Nucleus accumbens (tissue), 56 donors: Measurements from ENCODE around the gene CDC25A.
"Not testable (repeated sequence)": the region's sequence is repeated elsewhere in the genome, so short reads cannot be mapped to it uniquely, and the experiment has no call there.

ENCODE experiments used
- DNase-seq, 56 donors: peaks; one replicate each; lab custom pipeline; 2025; lab: John Stamatoyannopoulos, UW

The CDC25A gene

DNA sequence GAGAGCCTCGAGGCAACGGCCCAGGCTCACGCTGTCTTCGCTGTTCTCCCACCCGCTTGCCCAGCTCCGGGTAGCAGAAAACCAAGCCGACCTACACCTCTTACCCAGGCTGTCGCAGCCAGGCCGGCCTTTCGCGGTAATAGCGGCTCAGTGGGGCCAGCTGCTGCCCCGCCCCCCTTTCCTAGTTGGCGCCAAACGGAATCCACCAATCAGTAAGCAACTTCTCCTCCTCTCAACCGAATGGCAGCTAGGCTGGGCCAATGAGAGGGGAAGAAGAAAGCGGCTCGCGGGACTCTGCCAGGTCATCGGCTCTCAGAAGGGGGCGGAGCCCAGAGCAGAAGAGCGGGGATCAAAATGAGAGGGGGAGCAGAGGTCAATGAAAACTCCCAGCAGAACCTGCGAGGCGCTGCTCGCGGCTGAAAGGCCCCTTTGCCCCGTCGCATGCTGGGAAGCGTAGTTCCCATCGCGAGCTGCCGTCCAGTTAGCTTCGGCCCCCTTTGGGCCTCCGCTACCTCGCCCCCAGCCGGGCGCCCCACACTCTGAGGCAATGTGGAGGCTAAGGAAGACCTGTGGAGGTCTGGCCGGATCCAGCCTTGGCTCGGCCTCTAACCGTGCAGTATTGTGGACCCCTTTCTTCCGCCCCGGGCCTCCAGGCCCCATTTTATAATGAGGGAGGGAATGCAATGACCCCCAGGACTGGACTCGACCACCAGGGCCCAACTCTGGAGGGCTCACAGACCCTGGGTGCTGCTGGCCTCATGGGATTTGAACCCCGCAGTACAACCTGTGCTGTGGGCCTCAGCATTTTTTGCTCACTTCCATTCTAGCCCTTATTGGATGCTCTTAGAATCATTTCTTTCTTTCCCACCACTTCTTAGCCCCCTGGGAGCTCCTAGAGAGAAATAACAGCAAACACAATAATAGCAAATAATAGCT lies at the start of gene CDC25A:
Gene CDC25A (minus strand): TSS at position 152 of the 936 bp plus-strand sequence. CDS start 470 bp downstream, outside the sequence.
- DNase-seq: peak; percentile 51 to 99 (median 94)

DNA sequence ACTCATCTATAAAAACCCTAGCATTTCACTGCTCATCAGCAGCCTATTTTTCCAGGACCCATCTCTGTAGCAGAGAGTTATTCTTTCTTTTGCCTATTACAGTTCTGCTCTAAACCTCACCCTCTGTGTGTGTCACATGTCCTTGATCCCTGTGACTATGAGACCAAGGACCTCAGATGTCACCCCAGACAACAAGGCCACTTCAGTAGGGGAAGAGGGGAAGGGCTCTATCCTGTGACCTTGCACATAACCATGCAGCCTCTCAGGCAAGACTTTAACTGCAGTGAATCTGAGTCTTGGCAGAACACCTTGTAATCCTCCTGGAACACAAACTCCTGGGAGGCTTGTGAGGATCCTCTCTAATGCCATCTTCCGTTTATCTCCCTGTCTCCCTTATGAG lies 48.3 kb upstream of the CDC25A start:
- no peak for DNase-seq

DNA sequence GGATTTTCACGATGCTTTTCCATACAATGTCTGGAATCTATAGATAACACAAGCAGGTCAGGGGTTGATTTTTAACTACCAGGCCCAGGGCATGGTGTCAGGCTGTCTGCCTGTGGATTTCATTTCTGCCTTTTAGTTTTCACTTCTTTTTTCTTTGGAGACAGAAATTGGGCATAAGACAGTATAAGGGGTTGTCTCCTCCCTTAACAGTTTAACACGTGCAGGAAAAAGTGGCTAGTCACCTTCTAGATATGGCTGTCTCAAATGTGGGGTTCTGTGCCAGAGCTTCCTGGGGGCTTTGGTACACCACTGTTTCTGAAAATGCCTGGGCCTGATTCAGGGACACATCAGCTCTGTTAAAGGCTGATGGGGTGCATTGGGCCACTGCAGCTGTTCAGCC lies 45.3 kb upstream of the CDC25A start:
- no peak for DNase-seq

DNA sequence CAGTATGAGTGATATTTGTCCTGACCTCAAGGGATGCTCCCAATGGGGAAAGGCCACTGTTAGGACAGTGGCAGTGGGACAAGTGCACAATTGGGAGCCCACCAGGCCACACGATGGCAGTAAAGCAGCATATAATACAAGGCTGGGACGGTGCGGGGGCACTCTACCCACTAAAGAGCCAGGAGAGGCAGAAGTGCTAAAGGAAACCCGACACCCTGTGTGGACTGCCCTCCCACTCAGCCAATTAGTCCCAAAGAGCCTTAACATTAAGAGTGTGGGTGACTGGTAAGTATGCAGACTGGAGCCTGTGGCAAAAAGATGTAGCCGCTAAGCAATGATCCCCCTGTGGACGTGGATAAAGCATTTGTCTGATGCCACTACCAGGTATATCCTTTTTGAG lies 44.5 kb upstream of the CDC25A start:
- DNase-seq: peak in 50 of 56 donors; percentile 12 to 88 (median 60)

DNA sequence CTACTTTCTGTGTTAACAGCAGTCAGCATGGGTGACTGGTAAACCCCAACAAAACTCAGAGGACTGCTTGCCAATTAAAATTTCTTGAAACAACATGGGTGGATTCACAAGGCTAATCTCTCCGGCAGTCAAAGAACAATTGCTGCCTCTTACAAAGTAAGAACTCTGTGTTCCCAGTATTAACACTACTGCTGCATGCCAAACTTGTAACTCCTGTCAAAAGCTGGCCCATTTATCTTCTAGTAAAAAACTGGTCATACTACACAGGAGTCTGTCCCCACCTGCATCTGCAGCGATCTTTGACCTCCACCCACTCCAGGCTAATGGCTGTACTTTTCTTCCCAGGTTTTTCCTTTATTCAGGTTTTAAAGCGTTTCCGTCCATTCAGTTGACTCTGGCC lies 44.0 kb upstream of the CDC25A start:
- no peak for DNase-seq

DNA sequence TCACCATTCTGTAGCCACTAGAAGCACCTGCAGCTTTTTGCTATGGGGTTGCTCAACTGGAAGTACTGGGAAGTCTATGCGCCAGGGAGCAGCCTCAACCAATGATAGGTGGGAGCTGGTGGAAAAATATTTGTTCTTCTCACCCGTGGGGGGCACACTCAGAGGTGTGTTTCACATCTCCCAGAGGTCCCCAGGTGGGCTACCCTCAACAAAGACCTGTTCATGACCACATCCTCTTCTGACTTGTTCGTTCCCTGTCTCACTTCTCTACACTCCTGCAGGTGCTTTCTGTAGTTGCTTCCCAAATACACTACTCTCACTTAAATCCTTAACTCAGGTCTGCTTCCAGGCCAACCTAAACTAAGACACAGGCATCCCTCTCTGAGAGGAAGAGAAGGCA lies 38.7 kb upstream of the CDC25A start:
- no peak for DNase-seq

DNA sequence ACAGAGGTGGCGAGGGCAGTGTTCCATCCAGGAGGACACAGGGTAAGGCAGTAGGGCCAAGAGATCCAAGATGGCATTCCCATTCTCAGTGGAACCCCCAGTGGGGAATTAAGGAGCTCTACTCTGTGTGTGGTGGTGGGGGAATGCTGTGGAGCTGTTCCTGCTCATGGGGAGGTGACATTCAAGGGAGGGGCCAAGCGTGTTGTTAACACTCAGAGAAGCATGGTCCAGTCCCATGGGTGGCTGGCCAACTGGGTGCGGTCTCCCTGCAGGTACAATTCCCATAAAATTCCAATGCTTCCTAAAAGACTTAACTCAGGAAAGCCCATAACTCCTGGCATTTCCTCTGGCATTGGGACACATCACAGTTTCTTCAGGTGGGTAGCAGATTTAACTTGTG lies 37.4 kb upstream of the CDC25A start:
- no peak for DNase-seq

DNA sequence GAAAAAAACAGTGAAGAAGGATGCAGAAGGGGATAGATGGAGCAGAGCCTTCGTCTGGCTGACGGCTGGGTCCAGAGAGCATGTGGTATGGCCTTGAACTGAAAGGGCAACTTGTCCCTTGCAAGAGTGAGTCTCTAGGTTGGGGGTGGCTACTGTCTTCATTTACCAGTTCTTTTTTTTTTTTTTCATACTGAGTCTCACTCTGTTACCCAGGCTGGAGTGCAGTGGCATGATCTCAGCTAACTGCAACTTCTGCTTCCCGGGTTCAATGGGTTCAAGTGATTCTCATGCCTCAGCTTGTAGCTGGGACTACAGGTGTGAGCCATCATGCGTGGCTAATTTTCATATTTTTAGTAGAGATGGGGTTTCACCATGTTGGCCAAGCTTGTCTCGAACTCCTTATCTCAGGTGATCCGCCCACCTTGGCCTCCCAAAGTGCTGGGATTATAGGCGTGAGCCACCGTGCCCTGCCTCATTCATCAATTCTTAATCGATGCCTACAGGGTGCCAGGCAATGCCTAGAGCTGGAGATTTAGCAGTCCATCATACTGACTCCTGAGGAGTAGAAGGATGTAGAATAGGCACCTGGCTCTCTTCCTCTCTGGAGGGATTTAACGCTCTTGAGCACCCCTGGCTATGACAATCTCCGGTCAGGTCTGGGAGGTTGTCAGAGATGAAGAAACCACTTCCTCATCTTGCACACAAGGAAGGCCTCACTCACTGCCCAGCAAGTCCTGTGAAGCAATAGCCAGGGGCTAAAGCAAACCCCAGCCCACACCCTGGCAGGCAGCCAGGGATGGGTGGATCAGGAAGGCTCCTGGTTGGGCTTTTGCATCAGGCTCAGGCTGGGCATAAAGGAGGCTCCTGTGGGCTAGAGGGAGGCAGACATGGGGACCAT lies 34.6 kb upstream of the CDC25A start, which contains the start of gene CAMP:
Gene CAMP (plus strand): TSS at position 880 of the 898 bp plus-strand sequence. CDS start 17 bp downstream, at position 897.
- DNase-seq: peak in 20 of 56 donors; percentile 2 to 65 (median 13)

DNA sequence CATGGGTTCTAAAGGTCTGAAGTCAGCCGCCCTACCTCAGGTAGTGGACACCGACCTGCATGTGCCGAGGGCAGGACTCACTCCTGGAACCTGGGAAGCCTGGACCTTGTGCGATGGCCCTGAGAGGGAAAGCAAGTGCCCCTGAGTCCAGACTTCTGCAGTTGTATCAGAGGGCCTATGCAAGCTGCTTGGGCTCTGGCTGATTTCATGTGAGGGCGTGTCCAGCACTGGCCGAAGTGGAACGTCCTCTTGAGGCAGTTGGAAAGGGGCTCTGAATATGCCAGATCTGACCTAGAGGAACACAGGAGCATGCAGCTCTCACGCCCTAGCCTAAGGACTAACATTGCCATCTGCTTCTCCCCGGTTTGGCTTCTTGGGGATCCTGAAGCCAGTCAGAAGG lies 32.5 kb upstream of the CDC25A start:
- DNase-seq: no peak

DNA sequence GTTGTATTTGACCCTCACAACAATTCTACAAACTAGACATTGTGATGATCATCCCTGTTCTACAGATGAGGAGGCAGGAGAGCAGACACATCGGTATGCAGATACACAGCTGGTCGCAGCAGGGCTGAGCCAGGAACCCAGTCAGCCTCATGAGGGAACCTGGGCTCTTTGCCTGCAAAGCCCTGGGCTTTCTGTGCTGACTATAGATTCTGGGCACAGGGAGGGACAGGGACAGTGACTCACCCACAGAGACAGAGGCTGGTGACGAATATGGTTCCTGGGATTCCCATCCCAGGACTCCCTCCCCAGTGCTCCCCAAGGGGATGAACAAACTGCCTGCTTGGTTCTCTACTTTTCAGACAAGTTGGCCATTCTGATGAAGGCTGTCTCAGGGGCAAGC lies 31.3 kb upstream of the CDC25A start:
- DNase-seq: no peak

DNA sequence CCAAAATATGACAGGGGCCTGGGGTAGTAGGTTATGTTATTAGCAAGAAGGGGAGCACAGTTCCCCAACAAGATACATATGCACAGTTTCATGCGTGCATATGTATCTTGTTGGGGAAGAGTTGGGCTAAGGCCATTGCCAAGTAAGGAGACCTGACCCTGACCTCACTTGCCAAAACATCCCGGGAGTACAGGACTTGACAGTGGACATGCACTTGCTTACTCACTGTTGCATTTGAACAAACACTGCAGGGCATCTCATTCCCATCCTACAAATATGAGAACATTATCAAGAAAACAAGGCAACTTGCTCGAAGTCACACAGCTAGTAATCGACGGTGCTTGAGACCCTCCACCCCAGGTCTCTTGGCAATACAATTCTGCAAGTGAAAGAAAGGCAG lies 30.3 kb upstream of the CDC25A start:
- no peak for DNase-seq

DNA sequence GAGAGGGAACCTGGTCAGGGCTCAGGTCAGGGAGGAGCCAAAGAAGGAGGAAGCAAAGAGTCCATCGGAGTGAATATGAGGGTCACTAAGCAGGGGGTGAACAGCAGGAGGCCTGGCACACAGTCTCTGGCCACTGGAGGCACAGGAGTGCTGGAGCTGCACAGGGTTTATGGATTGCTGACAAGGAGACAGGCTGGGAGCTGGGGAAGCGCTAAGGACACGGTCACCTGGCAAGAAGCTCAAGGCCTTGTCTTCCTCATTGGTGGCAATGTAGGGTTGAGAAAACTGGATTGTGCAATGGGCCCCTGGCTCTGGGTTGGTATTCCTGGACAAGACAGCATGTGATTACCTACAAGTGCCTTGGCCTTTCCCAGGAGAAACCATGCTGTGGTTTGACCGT lies 29.2 kb upstream of the CDC25A start:
- no peak for DNase-seq

DNA sequence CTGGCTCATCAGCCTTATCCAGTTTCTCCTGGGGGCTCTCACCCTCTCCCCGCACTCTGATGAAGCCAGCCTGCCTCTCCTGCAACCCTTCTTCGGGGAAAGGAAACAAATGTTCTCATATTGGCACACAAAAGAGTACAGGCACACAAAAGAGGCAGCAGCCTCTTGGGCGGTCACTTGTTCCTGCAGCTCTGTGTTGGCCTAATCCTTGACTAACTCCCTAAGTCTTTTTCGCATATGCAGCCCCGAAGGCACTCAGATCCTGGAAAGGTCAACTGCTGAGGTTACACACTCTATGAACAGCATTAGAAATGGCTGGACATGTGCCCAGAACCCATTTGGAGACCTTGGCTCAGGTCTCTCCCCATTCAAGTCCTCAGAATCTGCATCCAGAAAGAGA lies 27.7 kb upstream of the CDC25A start:
- DNase-seq: peak in 20 of 56 donors; percentile 7 to 49 (median 18)

DNA sequence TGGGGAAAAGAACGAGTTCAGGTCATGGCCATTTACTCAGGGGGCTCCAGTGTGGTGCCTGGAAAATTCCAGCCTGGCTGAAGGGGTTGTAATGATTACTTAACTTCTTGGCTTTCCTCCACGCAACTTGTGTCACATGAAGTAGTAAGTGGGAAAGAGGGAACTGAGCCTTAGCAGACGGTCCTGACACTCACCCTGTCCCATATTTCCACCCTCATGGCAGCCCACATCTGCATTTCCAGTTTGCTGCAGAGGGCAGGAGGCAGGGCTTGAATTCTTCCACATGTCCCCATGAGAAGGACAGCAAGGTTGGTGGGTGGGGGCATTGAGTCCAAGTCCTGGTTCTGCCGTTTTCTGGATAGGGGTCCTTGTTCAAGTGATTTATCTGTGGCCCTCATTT lies 27.2 kb upstream of the CDC25A start:
- DNase-seq: peak in 4 of 56 donors; percentile 12 to 39 (median 28)

DNA sequence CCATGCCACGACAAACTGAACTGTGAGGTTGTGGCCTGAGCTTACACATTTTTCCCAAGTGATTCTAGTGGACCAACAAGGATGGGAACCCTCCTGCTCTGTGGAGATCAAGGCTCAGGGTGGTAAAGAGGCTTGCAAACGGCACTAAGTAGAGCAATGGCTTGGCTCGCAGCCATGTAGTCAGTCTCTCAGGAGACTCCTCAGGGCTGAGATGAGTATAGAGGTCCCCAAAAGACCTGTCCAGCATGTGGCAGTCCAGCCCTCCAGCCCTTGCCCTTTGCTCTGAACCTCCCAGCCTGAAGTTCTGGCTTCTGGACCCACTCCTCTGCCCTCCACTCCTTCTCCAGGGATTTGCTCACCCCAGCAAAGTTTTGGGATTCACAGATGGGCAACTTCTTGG lies 26.8 kb upstream of the CDC25A start:
- DNase-seq: peak in 1 of 56 donors; percentile 24

DNA sequence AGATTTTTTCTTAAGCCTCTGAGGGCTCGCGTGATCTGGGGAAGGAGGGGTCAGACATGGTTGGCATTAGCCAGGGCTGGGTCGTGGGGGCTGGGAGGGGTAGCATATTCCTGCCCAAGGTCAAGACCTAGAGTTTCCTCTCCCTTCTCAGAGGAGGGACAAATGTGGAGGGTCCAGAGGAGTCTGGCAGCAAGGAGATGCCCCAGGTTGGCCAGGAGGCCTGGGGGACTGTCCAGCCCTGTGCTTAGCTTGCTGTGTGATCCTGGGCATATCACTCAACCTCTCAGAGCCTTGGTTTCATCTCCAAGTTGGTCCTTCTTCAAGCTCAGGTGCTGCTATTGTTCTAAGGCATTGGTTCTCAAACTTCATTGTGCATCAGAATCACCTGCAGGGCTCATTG lies 26.0 kb upstream of the CDC25A start:
- DNase-seq: no peak

DNA sequence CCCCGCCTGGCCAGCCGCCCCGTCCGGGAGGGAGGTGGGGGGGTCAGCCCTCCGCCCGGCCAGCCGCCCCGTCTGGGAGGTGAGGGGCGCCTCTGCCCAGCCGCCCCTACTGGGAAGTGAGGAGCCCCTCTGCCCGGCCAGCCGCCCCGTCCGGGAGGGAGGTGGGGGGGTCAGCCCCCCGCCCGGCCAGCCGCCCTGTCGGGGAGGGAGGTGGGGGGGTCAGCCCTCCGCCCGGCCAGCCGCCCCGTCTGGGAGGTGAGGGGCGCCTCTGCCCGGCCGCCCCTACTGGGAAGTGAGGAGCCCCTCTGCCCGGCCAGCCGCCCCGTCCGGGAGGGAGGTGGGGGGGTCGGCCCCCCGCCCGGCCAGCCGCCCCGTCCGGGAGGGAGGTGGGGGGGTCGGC lies 23.6 kb upstream of the CDC25A start:
- DNase-seq: not testable (repeated sequence)

DNA sequence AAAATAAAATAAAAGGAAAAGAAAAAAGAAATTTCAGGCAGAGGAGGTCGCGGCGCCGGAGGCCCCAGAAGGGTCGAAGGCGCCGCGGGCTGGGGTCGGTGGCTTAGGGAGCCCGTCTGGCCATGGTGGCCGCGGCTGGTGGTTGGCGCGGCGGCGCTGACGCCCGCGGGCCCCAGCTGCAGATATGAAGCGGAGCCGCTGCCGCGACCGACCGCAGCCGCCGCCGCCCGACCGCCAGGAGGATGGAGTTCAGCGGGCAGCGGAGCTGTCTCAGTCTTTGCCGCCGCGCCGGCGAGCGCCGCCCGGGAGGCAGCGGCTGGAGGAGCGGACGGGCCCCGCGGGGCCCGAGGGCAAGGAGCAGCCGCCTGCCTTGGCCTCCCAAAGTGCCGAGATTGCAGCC lies 22.3 kb upstream of the CDC25A start:
- not testable (repeated sequence) for DNase-seq

DNA sequence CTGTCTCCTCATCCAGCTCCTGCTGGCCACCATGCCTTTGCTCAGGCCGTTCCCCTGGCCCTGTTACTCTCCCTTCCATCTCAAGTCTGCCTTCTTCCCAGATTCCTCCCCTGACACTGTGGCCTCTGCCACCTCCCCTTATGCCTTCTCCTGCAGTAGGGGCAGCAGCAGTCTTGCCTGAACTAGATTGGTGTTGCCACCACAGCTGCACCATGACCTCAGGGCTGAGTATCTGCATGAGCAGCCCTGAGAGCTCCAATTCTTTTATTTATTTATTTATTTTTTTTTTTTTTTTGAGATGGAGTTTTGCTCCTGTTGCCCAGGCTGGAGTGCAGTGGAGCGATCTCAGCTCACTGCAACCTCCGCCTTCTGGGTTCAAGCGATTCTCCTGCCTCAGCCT lies 21.2 kb upstream of the CDC25A start:
- DNase-seq: no peak

DNA sequence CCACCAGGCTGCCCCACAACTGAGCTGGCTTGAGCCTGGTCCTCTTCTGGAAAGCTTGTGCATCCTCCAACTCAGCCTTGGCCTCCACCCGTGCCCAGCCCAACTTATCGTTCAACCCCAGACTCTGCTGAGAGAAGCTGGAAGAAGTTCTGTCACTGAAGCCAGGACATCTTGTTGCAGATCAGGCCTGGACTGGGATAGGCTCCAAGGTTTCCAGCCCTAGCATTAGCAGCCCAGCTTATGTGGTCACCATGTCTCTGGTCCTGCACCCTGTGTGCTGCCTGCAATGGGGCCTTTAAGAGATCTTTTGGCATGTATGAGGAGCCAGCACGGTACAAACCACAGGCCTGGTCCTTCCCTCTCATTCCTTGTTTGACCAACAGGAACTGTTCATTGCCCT lies 19.9 kb upstream of the CDC25A start:
- DNase-seq: no peak

DNA sequence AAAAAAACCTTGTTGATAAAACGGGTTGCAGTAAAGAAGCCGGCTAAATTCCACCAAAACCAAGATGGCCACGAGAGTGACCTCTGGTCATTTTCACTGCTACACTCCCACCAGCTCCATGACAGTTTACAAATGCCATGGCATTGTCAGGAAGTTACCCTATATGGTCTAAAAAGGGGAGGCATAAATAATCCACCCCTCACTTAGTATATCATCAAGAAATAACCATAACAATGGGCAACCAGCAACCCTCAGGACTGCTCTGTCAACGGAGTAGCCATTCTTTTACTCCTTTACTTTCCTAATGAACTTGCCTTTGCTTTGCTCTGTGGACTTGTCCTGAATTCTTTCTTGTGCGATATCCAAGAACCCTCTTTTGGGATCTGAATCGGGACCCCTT lies 14.4 kb upstream of the CDC25A start:
- DNase-seq: no peak
